ENCODE data around the gene DNAH7.

DNAH7 gene

GRCh38 chr2:195836002-195836401 is 232.6 kb downstream of the DNAH7 start:
- H3K27ac ChIP-seq: no peak overlapping the region
- H3K4me3 ChIP-seq: no peak overlapping the region
- TF ChIP-seq CTCF (IDR thresholded peaks at IDR 0.05): no peak
- DNase-seq (ENCODE audit: low spot score): no peak

GRCh38 chr2:195834836-195835235 is 233.8 kb downstream of the DNAH7 start:
- no peak overlapping the region for H3K4me3 ChIP-seq
- no peak for DNase-seq (ENCODE audit: low spot score)
- TF ChIP-seq CTCF (IDR thresholded peaks at IDR 0.05): no peak
- no peak overlapping the region for H3K27ac ChIP-seq

GRCh38 chr2:195830968-195831950 is 237.4 kb downstream of the DNAH7 start:
- no peak overlapping the region for H3K27ac ChIP-seq
- no peak overlapping the region for H3K4me3 ChIP-seq
- DNase-seq (ENCODE audit: low spot score): no peak
- TF ChIP-seq CTCF (IDR thresholded peaks at IDR 0.05): no peak

GRCh38 chr2:195824478-195824877 is 244.2 kb downstream of the DNAH7 start:
- no peak for TF ChIP-seq CTCF (IDR thresholded peaks at IDR 0.05)
- Histone ChIP-seq H3K27ac (no peak overlapping the region), H3K4me3 (no peak overlapping the region)
- no peak for DNase-seq (ENCODE audit: low spot score)

GRCh38 chr2:195823206-195823605 is 245.4 kb downstream of the DNAH7 start:
- Histone ChIP-seq H3K27ac (no peak overlapping the region), H3K4me3 (no peak overlapping the region)
- no peak for DNase-seq (ENCODE audit: low spot score)
- TF ChIP-seq CTCF (IDR thresholded peaks at IDR 0.05): no peak

- H3K4me3 ChIP-seq: no peak overlapping the region
- H3K27ac ChIP-seq: no peak overlapping the region
- TF ChIP-seq CTCF (IDR thresholded peaks at IDR 0.05): no peak
- no peak for DNase-seq (ENCODE audit: low spot score)
Measured at GRCh38 chr2:195821566-195821932, 247.1 kb downstream of the DNAH7 start.

All from coronary artery (tissue), 2 donors.